Measurements from ENCODE around the gene SPATA46.

Gene SPATA46

DNA sequence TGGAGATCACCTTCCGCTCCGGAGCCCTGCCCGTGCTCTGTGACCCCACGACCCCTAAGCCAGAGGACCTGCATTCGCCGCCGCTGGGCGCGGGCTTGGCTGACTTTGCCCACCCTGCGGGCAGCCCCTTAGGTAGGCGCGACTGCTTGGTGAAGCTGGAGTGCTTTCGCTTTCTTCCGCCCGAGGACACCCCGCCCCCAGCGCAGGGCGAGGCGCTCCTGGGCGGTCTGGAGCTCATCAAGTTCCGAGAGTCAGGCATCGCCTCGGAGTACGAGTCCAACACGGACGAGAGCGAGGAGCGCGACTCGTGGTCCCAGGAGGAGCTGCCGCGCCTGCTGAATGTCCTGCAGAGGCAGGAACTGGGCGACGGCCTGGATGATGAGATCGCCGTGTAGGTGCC is 9.6 kb downstream of the SPATA46 start:
- Histone ChIP-seq H3K4me1 (no peaks in the 10 kb centered on the region), H3K27ac (no peak overlapping the region), H3K36me3 (peaks cover 0 to 19% (median 0%) of the 10 kb centered on the region in 3 donors), H3K27me3 (no peaks in the 10 kb centered on the region), H3K9me3 (no peaks in the 10 kb centered on the region), H3K4me3 (peak overlapping the region; percentile 13 to 34)
- intact Hi-C loops (cut with DNase I; ENCODE audit: low total_unique reads) = no loop called here
- TF ChIP-seq, protein P1, sequence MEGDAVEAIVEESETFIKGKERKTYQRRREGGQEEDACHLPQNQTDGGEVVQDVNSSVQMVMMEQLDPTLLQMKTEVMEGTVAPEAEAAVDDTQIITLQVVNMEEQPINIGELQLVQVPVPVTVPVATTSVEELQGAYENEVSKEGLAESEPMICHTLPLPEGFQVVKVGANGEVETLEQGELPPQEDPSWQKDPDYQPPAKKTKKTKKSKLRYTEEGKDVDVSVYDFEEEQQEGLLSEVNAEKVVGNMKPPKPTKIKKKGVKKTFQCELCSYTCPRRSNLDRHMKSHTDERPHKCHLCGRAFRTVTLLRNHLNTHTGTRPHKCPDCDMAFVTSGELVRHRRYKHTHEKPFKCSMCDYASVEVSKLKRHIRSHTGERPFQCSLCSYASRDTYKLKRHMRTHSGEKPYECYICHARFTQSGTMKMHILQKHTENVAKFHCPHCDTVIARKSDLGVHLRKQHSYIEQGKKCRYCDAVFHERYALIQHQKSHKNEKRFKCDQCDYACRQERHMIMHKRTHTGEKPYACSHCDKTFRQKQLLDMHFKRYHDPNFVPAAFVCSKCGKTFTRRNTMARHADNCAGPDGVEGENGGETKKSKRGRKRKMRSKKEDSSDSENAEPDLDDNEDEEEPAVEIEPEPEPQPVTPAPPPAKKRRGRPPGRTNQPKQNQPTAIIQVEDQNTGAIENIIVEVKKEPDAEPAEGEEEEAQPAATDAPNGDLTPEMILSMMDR (IDR thresholded peaks at IDR 0.05) = no peak
- no peak for DNase-seq

GRCh38 chr1:162366671-162367070 is 10.0 kb downstream of the SPATA46 start:
- Histone ChIP-seq H3K9me3 (no peaks in the 10 kb centered on the region), H3K27me3 (no peaks in the 10 kb centered on the region), H3K4me1 (no peaks in the 10 kb centered on the region), H3K27ac (no peak overlapping the region), H3K4me3 (peak overlapping the region; percentile 13 to 34), H3K36me3 (peaks cover 0 to 19% (median 0%) of the 10 kb centered on the region in 3 donors)
- intact Hi-C loops (cut with DNase I; ENCODE audit: low total_unique reads) = no loop called here
- no peak for DNase-seq
- TF ChIP-seq, protein P1 (IDR thresholded peaks at IDR 0.05) = no peak

DNA sequence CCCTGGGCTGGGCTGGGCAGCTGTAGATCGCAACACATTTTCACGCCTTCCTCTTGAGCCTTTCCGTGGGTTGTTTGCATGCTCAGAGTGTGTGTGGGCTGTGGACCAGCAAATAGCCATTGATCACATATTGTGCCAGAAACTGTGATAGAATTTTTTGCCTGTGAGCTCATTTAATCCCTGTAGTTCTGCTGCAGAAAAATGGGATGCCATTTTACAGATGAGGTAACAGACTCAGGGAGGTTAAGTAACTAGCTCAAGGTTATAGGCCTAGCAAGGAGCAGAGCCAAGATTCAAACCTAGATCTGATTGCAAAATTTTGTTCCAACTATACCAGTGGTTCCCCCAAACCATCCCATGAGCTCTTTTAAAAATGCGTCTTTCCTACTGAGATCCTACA is 10.5 kb downstream of the SPATA46 start:
- intact Hi-C loops (cut with DNase I; ENCODE audit: low total_unique reads) = no loop called here
- Histone ChIP-seq H3K9me3 (no peaks in the 10 kb centered on the region), H3K27ac (no peak overlapping the region), H3K27me3 (no peaks in the 10 kb centered on the region), H3K4me3 (no peak overlapping the region), H3K4me1 (no peaks in the 10 kb centered on the region), H3K36me3 (peaks cover 0 to 19% (median 0%) of the 10 kb centered on the region in 3 donors)
- DNase-seq = no peak
- TF ChIP-seq, protein P1 (IDR thresholded peaks at IDR 0.05) = no peak

DNA sequence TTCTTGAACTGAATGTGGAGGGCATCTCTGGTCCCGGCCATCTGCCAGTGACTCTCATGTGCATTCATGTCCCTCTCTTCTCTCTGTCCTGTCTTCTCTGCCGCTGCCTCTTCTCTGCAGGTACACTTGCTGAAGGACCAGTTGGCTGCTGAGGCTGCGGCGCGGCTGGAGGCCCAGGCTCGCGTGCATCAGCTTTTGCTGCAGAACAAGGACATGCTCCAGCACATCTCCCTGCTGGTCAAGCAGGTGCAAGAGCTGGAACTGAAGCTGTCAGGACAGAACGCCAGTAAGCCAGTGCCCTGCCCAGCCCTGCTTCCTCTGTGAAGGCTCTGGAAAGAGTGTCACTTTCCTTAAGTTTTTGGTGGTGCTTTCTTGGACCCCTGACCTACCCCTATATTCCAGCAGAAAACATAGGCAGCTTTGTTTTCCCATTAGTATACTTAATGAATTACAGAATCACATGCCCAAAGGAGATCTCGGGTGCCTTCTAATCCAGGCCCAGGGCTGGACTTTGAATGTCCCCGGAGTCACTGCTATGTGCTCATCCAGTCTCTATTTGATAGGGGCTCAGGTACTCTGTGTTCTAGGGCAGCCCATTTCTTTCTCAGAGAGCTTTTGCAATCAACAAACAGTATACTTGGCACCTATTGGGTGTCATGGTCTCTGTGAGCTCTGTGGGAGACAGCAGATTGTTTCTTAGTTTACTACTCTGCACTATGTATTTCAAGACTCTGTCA is 11.2 kb downstream of the SPATA46 start:
- no peak overlapping the region for H3K4me3 ChIP-seq
- peak in 1 of 2 donors; percentile 41 for DNase-seq
- H3K4me1 ChIP-seq = no peaks in the 10 kb centered on the region
- no peaks in the 10 kb centered on the region for H3K27me3 ChIP-seq
- no peaks in the 10 kb centered on the region for H3K9me3 ChIP-seq
- intact Hi-C loops (cut with DNase I; ENCODE audit: low total_unique reads) = no loop called here
- peaks cover 0 to 24% (median 0%) of the 10 kb centered on the region in 3 donors for H3K36me3 ChIP-seq
- no peak overlapping the region for H3K27ac ChIP-seq
- TF ChIP-seq, protein P1 (IDR thresholded peaks at IDR 0.05) = no peak

DNA sequence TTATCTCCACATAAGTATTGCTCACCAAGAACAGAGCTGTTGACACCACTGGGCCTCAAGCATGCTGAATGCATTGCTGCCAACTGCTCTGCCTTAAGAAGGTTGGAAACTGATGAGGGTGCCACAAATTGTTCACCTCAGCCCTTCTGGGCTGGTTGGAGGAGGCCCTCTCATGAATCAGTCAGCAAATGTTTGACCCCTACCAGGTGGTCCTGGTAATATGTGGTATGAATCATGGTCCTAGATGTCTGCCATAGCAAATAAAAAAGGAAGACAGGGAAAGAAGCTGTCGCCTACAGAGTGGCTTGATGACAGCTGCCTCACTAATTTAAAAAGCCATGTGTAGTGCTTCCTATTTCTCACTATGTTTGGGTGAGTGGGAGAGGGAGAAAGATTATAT is 12.2 kb downstream of the SPATA46 start:
- Histone ChIP-seq H3K27ac (no peak overlapping the region), H3K4me1 (no peaks in the 10 kb centered on the region), H3K36me3 (peaks cover 0 to 26% (median 0%) of the 10 kb centered on the region in 3 donors), H3K9me3 (no peaks in the 10 kb centered on the region), H3K27me3 (no peaks in the 10 kb centered on the region), H3K4me3 (no peak overlapping the region)
- TF ChIP-seq, protein P1 (IDR thresholded peaks at IDR 0.05) = no peak
- intact Hi-C loops (cut with DNase I; ENCODE audit: low total_unique reads) = no loop called here
- no peak for DNase-seq

All from tibial artery (tissue), 4 donors.